Epithelial cell of esophagus (primary cell): ENCODE measurements around the gene LCT.
A peak's percentile ranks its signal among the peaks of the same experiment; 100 is the strongest.

Source experiments
- DNase-seq: peaks from one replicate; pipeline ENCODE4 v3.0.0; 2010; ENCODE audit warnings: low read depth
- H3K4me3 ChIP-seq: 2 replicates; pipeline ENCODE4 v1.5.1; 2011; ENCODE audit warnings: mild to moderate bottlenecking, low read length, control low read depth
- CTCF ChIP-seq: IDR thresholded peaks from 2 replicates; pipeline ENCODE4 v1.5.1; 2011; ENCODE audit warnings: low read depth, mild to moderate bottlenecking, low read length, control low read depth, inconsistent platforms; ENCODE audit not compliant: insufficient read depth; ENCODE audit errors: missing control alignments

LCT gene

GRCh38 chr2:135773319-135773718, 63.7 kb downstream of the LCT start:
- no peak overlapping the region for H3K4me3 ChIP-seq
- DNase-seq = no peak
- no peak for TF ChIP-seq CTCF

GRCh38 chr2:135768863-135769262, 68.1 kb downstream of the LCT start:
- no peak overlapping the region for H3K4me3 ChIP-seq
- no peak for TF ChIP-seq CTCF

GRCh38 chr2:135762530-135762929, 74.5 kb downstream of the LCT start:
- H3K4me3 ChIP-seq = no peak overlapping the region
- no peak for TF ChIP-seq CTCF
- DNase-seq = no peak

More at GRCh38 chr2:135768863-135769262, 68.1 kb downstream of the LCT start:
- DNase-seq = no peak

- DNase-seq = no peak
- H3K4me3 ChIP-seq = no peak overlapping the region
- no peak for TF ChIP-seq CTCF
These were observed 75.0 kb downstream of the LCT start for GRCh38 chr2:135762022-135762421.

GRCh38 chr2:135756692-135757091, 80.3 kb downstream of the LCT start:
- no peak for TF ChIP-seq CTCF
- H3K4me3 ChIP-seq = no peak overlapping the region
- DNase-seq = no peak

- TF ChIP-seq CTCF = no peak
These were observed 81.4 kb downstream of the LCT start for GRCh38 chr2:135755573-135755972.

GRCh38 chr2:135745545-135745944, 91.4 kb downstream of the LCT start:
- no peak overlapping the region for H3K4me3 ChIP-seq
- DNase-seq = peak; percentile 43
- TF ChIP-seq CTCF = no peak

More at GRCh38 chr2:135755573-135755972, 81.4 kb downstream of the LCT start:
- DNase-seq = no peak
- H3K4me3 ChIP-seq = no peak overlapping the region
